Natural killer cell (primary cell): Measurements from ENCODE around the gene STIM2. TPM values are rescaled to one million over a fixed set of nuclear protein-coding genes. Genes with fewer than 3 reads are reported as not detected.
A peak's percentile ranks its signal among the peaks of the same experiment; 100 is the strongest.
"Not testable (repeated sequence)": the region's sequence is repeated elsewhere in the genome, so short reads cannot be mapped to it uniquely, and the experiment has no call there.

Experiments used
- ATAC-seq, 3 donors: fragments of 150-1000 bp in 2 of 3; fragments of 200-7000 bp in 1 of 3; cut with Tn5 transposase; 1 replicate in 1 of 3; 2 replicates in 2 of 3; pipeline ENCODE4 v1.10.0; 2021; ENCODE audit warnings: mild to moderate bottlenecking in 2 of 3, moderate library complexity in 2 of 3
- DNase-seq, 2 donors: peaks; one replicate each; pipeline versions ENCODE4 v3.0.0 to v3.0.0-alpha.2; 2013 to 2021; ENCODE audit warnings: mixed read lengths in 1 of 2
- H3K27ac ChIP-seq: one replicate; pipeline ENCODE4 v1.5.1; 2013; ENCODE audit warnings: mild to moderate bottlenecking, low read length
- H3K27me3 ChIP-seq: one replicate; pipeline ENCODE4 v1.6.1; 2013; ENCODE audit warnings: low read length; ENCODE audit not compliant: control insufficient read depth, insufficient read depth
- H3K36me3 ChIP-seq: one replicate; pipeline ENCODE4 v1.6.1; 2013; ENCODE audit warnings: low read length; ENCODE audit not compliant: control insufficient read depth, insufficient read depth
- H3K4me1 ChIP-seq: one replicate; pipeline ENCODE4 v1.6.1; 2013; ENCODE audit warnings: low read length; ENCODE audit not compliant: control insufficient read depth, insufficient read depth
- H3K4me3 ChIP-seq: one replicate; pipeline ENCODE4 v1.5.1; 2013; ENCODE audit warnings: low read length
- H3K9me3 ChIP-seq: one replicate; pipeline ENCODE4 v1.6.1; 2013; ENCODE audit warnings: low read length; ENCODE audit not compliant: control insufficient read depth, insufficient read depth
- H3K27ac Mint-ChIP-seq, 2 donors: one replicate each; pipeline ENCODE4 v1.8.0; 2022; ENCODE audit warnings: mild to moderate bottlenecking in 2 of 2, mixed read lengths in 2 of 2, moderate library complexity in 1 of 2
- H3K27me3 Mint-ChIP-seq, 2 donors: one replicate each; pipeline ENCODE4 v1.8.0; 2022; ENCODE audit warnings: low read depth in 2 of 2, mixed read lengths in 2 of 2
- H3K36me3 Mint-ChIP-seq: one replicate; pipeline ENCODE4 v1.8.0; 2022; ENCODE audit warnings: mixed read lengths
- H3K4me1 Mint-ChIP-seq, 2 donors: one replicate each; pipeline ENCODE4 v1.8.0; 2022; ENCODE audit warnings: mixed read lengths in 2 of 2
- H3K4me3 Mint-ChIP-seq: one replicate; pipeline ENCODE4 v1.8.0; 2022; ENCODE audit warnings: mild to moderate bottlenecking, moderate library complexity, mixed read lengths
- H3K9me3 Mint-ChIP-seq, 2 donors: one replicate each; pipeline ENCODE4 v1.8.0; 2022; ENCODE audit warnings: mixed read lengths in 2 of 2
- WGBS: methylation state at CpG from one replicate; pipeline ENCODE4 v1.1.7; 2013; ENCODE audit warnings: missing lambda C conversion rate; ENCODE audit not compliant: insufficient coverage; 5-methylcytosine and 5-hydroxymethylcytosine counted together
- intact Hi-C: fragments of 100-400 bp; cut with micrococcal nuclease; formaldehyde crosslinking; loops from one replicate; pipeline ENCODE4 v1.14.2; 2022
- total RNA-seq, 4 donors: library from RNA; stranded (reverse); fragments of 120-200 nt in 1 of 4; gene quantifications; one replicate each; pipeline versions ENCODE4 v1.2.3 to v1.2.4, GENCODE V29; 2013 to 2022
- TF ChIP-seq, protein P1 (sequence below): fragments of 200-600 bp; IDR thresholded peaks from one replicate; pipeline ENCODE4 v1.8.0; 2022; ENCODE audit warnings: antibody characterized with exemption

The STIM2 gene
- total RNA-seq, 3 donors from 2014 or later (not counting 1 experiment from before 2014, with no cell fraction given), result 98.3 to 104 (median 100) TPM

DNA sequence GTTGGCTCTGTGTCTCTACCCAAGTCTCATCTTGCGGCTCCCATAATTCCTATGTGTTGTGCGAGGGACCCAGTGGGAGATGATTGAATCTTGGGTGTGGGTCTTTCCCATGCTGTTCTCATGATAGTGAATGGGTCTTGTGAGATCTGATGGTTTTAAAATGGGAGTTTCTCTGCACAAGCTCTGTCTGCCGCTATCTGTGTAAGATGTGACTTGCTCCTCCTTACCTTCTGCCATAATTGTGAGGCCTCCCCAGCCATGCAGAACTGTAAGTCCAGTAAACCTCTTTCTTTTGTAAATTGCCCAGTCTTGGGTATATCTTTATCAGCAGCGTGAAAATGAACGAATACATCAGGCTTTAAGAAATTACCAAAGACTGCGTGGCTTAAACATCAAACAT lies 31.2 kb downstream of the STIM2 start:
- peak overlapping the region; percentile 75 to 80 for H3K27ac Mint-ChIP-seq
- intact Hi-C loops, result no loop called here
- no peaks in the 10 kb centered on the region for H3K36me3 Mint-ChIP-seq
- no peak overlapping the region for H3K4me3 ChIP-seq
- peaks cover 69 to 75% of the 10 kb centered on the region in 2 donors for H3K4me1 Mint-ChIP-seq
- DNase-seq, result no peak
- no peak overlapping the region for H3K4me3 Mint-ChIP-seq
- no peaks in the 10 kb centered on the region for H3K27me3 ChIP-seq
- peaks cover 3% of the 10 kb centered on the region for H3K4me1 ChIP-seq
- TF ChIP-seq, protein P1, sequence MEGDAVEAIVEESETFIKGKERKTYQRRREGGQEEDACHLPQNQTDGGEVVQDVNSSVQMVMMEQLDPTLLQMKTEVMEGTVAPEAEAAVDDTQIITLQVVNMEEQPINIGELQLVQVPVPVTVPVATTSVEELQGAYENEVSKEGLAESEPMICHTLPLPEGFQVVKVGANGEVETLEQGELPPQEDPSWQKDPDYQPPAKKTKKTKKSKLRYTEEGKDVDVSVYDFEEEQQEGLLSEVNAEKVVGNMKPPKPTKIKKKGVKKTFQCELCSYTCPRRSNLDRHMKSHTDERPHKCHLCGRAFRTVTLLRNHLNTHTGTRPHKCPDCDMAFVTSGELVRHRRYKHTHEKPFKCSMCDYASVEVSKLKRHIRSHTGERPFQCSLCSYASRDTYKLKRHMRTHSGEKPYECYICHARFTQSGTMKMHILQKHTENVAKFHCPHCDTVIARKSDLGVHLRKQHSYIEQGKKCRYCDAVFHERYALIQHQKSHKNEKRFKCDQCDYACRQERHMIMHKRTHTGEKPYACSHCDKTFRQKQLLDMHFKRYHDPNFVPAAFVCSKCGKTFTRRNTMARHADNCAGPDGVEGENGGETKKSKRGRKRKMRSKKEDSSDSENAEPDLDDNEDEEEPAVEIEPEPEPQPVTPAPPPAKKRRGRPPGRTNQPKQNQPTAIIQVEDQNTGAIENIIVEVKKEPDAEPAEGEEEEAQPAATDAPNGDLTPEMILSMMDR, result no peak
- H3K9me3 Mint-ChIP-seq, result no peaks in the 10 kb centered on the region
- WGBS, result 97% methylated on average over 6 of the region's 6 CpGs
- no peak overlapping the region for H3K27ac ChIP-seq
- H3K9me3 ChIP-seq, result no peaks in the 10 kb centered on the region
- H3K36me3 ChIP-seq, result no peaks in the 10 kb centered on the region
- no peak for ATAC-seq
- H3K27me3 Mint-ChIP-seq, result no peaks in the 10 kb centered on the region

DNA sequence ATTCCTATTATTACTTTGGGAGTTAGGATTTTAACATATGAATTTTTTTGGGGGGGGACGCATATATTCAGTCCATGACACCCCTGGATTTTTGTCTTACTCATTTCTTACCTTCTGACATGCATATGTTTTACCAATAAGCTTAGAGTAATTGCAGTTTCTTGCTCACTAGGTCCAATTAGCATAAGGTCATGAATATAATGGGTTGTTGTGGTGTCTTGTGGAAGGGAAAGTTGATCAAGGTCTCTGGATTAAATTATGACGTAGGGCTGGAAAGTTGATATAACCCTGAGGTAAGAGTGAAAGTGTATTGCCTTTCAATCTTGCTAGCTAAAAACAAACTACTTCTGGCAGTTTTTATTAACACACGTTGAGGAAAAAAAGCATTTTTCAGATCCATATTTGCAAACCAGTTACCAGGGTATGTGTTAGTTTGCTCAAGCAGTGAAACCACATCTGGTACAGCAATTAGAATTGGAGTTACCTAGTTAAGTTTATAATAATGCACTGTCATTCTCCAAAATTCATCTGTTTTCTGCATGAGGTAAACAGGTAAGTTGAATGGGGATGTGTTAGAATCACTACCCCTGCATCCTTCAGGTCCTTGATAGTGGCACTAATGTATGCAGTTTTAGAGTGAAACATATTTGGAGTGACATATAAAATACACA lies 32.0 kb downstream of the STIM2 start:
- H3K27me3 Mint-ChIP-seq, result no peaks in the 10 kb centered on the region
- H3K36me3 ChIP-seq, result no peaks in the 10 kb centered on the region
- WGBS, result 43% methylated on average over 1 of the region's 3 CpGs
- H3K4me1 ChIP-seq, result peaks cover 3% of the 10 kb centered on the region
- TF ChIP-seq, protein P1, result no peak
- H3K4me3 ChIP-seq, result no peak overlapping the region
- H3K4me3 Mint-ChIP-seq, result no peak overlapping the region
- no peaks in the 10 kb centered on the region for H3K27me3 ChIP-seq
- no peaks in the 10 kb centered on the region for H3K36me3 Mint-ChIP-seq
- intact Hi-C loops, result no loop called here
- H3K27ac Mint-ChIP-seq, result peak overlapping the region; percentile 75 to 80
- DNase-seq (no peak), ATAC-seq (peak in 2 of 3 donors; percentile 21 to 36)
- no peaks in the 10 kb centered on the region for H3K9me3 ChIP-seq
- H3K27ac ChIP-seq, result peak overlapping the region; percentile 23
- H3K4me1 Mint-ChIP-seq, result peaks cover 70 to 75% of the 10 kb centered on the region in 2 donors
- no peaks in the 10 kb centered on the region for H3K9me3 Mint-ChIP-seq

DNA sequence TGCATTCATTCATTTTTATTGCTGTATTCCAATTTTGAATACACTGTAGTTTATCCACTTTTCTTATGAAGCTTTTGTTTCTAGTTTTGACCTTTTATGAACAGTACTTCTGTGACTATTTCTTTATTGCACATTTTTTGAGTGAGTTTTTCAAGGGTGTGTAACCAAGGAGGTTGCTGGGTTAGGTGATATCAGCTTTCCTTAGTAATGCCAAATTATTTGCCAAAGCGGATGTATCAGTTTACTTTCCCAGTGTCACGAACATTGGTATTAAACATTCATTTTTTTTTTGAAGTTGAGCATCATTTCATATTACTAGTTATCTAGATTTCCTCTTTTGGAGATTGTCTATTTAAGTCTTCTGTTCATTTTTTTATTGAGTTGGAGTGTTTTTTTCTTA lies 32.9 kb downstream of the STIM2 start:
- Histone ChIP-seq H3K27me3 (no peaks in the 10 kb centered on the region), H3K36me3 (no peaks in the 10 kb centered on the region), H3K4me1 (no peaks in the 10 kb centered on the region), H3K4me3 (no peak overlapping the region), H3K27ac (no peak overlapping the region), H3K9me3 (no peaks in the 10 kb centered on the region)
- DNase-seq (no peak), ATAC-seq (no peak)
- intact Hi-C loops, result no loop called here
- Mint-ChIP-seq H3K27me3 (no peaks in the 10 kb centered on the region), H3K4me3 (no peak overlapping the region), H3K36me3 (no peaks in the 10 kb centered on the region), H3K4me1 (peaks cover 63 to 74% of the 10 kb centered on the region in 2 donors), H3K9me3 (no peaks in the 10 kb centered on the region), H3K27ac (peak overlapping the region; percentile 75 to 80)
- TF ChIP-seq, protein P1, result no peak
- 100% methylated on average over 2 of the region's 2 CpGs for WGBS

DNA sequence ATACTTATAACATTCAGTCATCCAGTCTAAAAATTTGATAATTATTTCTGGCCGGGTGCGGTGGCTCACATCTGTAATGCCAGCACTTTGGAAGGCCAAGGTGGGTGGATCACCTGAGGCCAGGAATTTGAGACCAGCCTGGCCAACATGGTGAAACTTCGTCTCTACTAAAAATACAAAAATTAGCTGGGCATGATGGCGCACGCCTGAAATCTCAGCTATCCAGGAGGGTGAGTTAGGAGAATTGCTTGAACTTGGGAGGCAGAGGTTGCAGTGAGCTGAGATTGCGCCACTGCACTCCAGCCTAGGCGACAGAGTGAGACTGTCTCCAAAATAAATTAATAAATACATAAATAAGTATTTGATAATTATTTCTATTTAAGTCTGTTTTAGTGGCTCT lies 34.2 kb downstream of the STIM2 start:
- 98% methylated on average over 5 of the region's 7 CpGs for WGBS
- ATAC-seq, H3K9me3 ChIP-seq, H3K4me1 ChIP-seq, H3K9me3 Mint-ChIP-seq, H3K4me3 Mint-ChIP-seq, H3K36me3 Mint-ChIP-seq, H3K36me3 ChIP-seq, H3K4me3 ChIP-seq, DNase-seq, intact Hi-C loops, H3K27ac ChIP-seq, H3K27me3 Mint-ChIP-seq, H3K27me3 ChIP-seq: not testable (repeated sequence)
- peak overlapping the region; percentile 80 to 84 for H3K27ac Mint-ChIP-seq
- peaks cover 62 to 68% of the 10 kb centered on the region in 2 donors for H3K4me1 Mint-ChIP-seq
